K562 (cell line): ENCODE measurements around the gene FAM204A. TPM values are rescaled to one million over a fixed set of nuclear protein-coding genes. Genes with fewer than 3 reads are reported as not detected.

Experiments used
- KLF6 ChIP-seq: fragments of 250-450 bp; sonication (Bioruptor Pico); IDR thresholded peaks from 2 replicates; pipeline ENCODE4 v1.4.0; 2020; ENCODE audit warnings: mild to moderate bottlenecking, moderate library complexity, borderline replicate concordance
- MGA ChIP-seq: fragments of 450-650 bp; IDR thresholded peaks from 2 replicates; pipeline ENCODE4 v1.6.1; 2016; ENCODE audit warnings: mild to moderate bottlenecking, moderate library complexity
- PYGO2 ChIP-seq: fragments of 450-650 bp; IDR thresholded peaks from 2 replicates; pipeline ENCODE4 v1.6.1; 2016; ENCODE audit warnings: mild to moderate bottlenecking, missing genetic modification characterization, moderate library complexity, missing compliant biosample characterization
- polyA plus RNA-seq, 8 experiments: library from polyadenylated mRNA; depleted of rRNA in 4 of 8; stranded (reverse) in 5 of 8; unstranded in 3 of 8; fragments of >200 nt; fragmentation: Nextera tagmentation in 2 of 8; fragmentation: Illumina TruSeq in 1 of 8; extraction: Ambion mirVana in 2 of 8; extraction: Trizol in 1 of 8; gene quantifications; 2 replicates each; pipeline versions ENCODE4 v1.2.1 to v1.2.3, GENCODE V29; 2011 to 2014; ENCODE audit warnings: inconsistent platforms in 1 of 8, missing spikeins in 1 of 8
- total RNA-seq, 7 experiments: library from RNA; depleted of rRNA in 6 of 7; stranded (reverse); fragments of >200 nt in 6 of 7; fragmentation: Illumina TruSeq in 2 of 7; extraction: Trizol in 2 of 7; gene quantifications; 2 replicates each; pipeline versions ENCODE4 v1.2.1 to v1.2.3, GENCODE V29; 2011 to 2021; ENCODE audit warnings: low replicate concordance in 1 of 7

Gene FAM204A
- total and polyA plus RNA-seq, 9 of the 15 experiments (the other 6 are each of a cell fraction or from before 2014, with no cell fraction given) = 29.0 to 64.5 (median 44.9) TPM

GRCh38 chr10:118341791-118342637 is at the start of gene FAM204A (continued):
- TF ChIP-seq MGA = no peak
- TF ChIP-seq KLF6 = no peak
- TF ChIP-seq PYGO2 (tag) = no peak
